ENCODE data around the gene SPATA31C1.

GRCh38 chr9:87886933-87887505, 30.7 kb upstream of the SPATA31C1 start:
- TF ChIP-seq CTCF (conservative IDR thresholded peaks at IDR 0.05; ENCODE audit: low read length) (no peak), EZH2phosphoT487 (IDR thresholded peaks at IDR 0.05; ENCODE audit: borderline replicate concordance, low read depth, low read length) (no peak)
